Activated CD4-positive, alpha-beta T cell treated with anti-CD3 and anti-CD28 coated beads, Interleukin-2, amount 50 U/mL, for 16 hours (primary cell): ENCODE results near the gene RIPK4.

Source experiments
- DNase-seq: peaks from one replicate; pipeline ENCODE4 v3.0.0-alpha.2; 2020

Gene RIPK4

DNA sequence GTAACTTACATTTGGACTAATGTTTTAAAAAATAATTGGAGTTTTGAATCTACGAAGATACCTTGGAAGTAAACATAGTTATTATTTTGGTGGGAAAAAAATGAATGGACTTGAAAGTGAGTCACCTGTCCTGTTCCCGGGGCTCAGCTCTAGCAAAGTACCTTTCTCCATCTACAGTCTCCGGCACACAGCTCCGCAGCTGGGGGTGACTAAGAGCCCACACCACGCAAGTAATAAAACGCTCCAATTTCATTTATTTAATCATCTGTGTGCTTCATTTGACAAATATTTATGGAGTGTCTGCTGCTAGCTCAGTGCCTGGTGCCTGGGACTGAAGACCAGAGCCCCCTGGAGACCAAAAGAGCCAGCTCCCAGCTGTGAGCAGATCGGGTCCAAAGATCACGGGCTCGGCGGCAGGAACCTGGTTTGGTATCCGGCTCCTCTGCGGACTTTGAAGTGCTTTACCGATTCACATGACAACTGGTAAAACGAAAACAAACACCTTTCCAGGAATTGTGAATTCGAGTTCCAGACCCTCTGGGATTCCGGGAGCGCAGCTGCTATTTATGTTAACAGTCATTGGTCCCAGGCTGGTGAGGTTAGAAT, 1.7 kb upstream of the RIPK4 start:
- no peak for DNase-seq

DNA sequence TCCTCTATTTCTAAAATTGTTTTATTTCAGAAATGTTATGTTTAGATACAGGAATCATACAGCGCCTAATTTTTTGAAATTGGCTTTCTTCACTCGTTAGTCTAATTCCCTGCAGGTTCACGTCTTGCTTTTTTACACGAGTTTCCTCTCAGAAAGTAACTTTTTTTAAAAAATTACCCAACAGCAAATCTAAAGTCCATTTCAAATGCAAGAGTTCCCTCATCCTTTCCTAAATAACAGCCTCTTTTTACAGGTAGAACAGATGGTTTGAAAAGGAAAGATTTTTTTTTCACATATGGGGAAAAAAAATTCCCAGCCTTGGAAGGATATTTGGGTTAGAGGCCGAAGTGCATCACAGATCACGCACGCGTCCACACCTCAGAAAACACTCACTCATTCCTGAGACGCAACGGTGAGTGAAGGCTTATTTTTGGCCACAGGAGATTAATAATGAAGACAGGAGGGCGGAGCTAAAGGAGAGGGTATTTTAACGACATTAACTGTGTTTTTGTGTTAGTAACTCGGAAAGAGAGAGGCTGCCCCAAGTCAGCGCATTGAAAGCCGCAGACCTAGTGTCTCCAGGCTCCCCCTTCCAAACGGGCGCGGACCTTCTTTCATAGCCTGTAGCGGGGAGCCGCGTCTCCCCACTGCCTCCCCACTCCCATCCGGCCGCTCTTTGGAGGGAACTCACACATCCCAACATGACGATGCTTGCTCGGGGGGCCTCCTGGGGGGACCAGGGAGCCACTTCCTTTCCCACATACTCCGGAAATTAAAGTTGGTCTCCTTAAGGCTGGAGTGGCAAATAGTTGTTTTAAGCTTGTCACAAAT, 969 bp upstream of the RIPK4 start:
- no peak for DNase-seq

- no peak for DNase-seq
Measured at GRCh38 chr21:41765973-41766882, 624 bp downstream of the RIPK4 start.

- no peak for DNase-seq
Measured at GRCh38 chr21:41765420-41765821, 1.4 kb downstream of the RIPK4 start.

- DNase-seq = no peak
Measured at GRCh38 chr21:41764558-41765419, 2.1 kb downstream of the RIPK4 start.

DNA sequence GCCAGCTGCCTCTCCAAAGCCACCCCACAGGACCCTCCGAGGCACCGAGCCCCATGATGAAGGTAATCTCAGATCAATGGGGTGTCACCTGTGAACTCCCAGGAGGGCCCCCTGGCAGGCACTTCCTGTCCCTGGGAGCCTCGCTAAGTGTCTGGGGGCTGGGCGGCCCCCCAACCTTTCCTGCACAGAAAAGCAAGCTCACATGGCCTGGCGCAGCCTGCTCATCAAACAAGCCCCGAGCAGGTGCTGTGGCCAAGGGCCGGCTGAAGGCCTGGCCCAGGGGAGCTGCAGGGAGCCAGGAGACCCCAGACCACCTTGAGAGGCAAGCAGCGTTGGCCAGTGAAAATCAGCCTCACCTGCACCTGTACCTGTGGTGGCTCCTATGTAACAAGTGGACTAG, 2.9 kb downstream of the RIPK4 start:
- no peak for DNase-seq

GRCh38 chr21:41763398-41763931, 3.4 kb downstream of the RIPK4 start:
- no peak for DNase-seq

GRCh38 chr21:41762753-41763152, 4.1 kb downstream of the RIPK4 start:
- no peak for DNase-seq

DNA sequence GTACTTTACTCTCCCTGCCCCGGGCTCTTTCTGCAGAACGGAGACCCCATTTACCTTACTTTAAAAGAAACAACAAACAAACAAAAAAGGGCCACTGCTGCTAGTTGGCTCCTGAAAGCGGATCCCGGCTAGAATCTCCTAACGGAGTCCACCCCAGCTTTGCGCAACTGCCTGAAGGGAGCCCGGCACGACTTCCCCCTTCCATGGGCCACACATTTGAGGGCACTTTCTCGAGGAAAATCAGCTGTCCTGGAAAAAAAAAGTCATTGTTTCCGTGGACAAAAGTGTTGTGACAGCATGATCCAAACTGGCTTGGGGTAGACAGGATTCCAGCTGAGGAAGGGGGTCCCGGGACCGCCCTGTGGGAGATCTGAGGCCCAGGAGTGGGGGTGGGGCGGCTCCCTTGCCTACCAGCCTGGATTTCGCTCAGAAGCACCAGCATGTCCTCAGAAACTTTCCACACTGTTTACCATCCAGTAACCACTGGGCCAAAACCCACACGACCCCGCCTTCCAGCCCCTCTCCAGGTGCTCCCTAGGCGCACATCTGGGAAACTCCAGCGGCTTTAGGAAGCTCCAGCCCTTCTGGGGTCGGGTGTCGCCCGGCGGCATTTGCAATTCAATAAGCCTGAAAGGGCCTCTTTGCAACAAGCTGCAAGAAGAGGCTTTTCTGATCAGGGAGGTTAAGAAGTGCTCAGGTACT, 4.8 kb downstream of the RIPK4 start:
- DNase-seq = no peak

DNA sequence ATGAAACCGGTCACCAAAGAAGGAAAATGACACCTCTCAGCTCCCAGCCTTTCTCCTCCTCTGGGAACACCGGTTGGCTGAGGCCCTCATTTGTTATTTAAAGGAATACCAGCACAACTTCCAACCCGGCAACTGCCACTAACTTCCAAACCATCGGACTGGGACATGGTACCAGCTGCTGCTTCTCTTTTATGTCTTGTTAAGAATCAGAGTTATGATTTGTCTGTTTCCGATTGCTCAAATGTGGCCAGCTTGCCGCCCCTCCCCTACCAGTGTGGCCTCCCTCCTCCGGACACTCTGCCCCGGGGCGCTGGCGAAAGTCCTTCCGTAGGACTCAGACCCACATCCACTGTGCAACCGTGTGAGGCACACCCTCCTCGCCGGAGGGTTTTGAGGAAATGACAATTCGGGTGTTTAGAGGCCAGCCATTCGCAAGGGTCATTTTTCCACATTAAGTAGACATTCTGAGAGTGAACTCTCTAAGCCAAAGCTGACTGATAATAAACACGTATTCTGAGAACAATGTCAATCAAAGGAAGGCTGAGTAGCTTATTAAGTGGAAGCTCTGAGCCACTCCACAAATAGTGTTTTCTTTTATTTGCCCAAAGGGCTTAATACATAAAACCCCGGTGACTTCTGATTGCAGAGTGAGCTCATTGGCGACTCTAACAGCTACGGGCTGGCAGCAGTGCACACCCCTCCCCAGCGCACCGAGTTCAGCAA, 5.5 kb downstream of the RIPK4 start:
- no peak for DNase-seq

- DNase-seq = no peak
Measured at GRCh38 chr21:41760411-41760810, 6.4 kb downstream of the RIPK4 start.

DNA sequence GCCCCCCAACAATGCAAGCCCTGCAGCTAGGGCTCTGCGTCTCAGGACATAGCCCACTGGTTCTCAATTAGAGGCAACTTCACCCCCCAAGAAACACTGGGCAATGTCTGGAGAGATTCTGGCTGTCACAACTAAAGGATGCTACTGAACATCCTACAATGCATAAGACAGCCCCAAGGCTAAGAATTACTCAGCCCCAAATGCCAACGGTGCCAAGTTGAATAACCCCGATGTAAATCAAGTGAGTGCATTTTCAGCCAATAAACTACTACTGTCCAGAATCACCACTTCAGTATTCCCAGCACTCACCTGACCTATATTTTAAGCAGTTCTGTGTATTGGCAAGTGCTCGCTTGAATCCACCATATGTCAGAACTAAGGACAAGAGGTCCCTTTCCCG, 6.9 kb downstream of the RIPK4 start:
- DNase-seq = no peak

DNA sequence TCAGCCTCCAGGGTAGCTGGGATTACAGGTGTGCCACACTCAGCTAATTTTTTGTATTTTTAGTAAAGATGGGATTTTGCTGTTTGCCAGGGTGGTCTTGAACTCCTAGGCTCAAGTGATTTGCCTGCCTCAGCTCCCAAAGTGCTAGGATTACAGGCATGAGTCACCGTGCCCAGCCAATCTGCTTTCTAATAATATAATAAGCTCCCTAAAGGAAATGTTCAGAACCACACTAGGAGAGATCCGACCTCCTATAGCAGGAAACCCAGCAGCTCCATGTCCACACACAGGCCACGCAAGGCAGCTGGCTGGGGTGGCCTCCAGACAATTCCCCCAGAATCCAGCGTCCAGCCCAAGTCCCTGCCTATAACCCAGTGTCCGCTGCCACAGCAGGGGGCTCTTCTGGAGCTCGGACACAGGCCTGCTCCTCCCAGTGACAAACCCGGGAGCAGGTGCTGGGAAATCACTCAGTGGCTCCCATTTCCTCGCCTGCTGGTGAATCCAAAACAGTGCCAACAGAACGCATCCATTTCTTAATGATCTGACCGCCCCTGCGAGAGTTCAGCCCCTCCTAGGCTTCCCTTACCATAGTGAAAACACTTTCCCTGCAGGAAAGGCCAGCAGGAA, 7.5 kb downstream of the RIPK4 start:
- DNase-seq = no peak

- no peak for DNase-seq
Measured at GRCh38 chr21:41758550-41758949, 8.3 kb downstream of the RIPK4 start.

- no peak for DNase-seq
Measured at GRCh38 chr21:41755934-41756773, 10.7 kb downstream of the RIPK4 start.

GRCh38 chr21:41755258-41755933, 11.5 kb downstream of the RIPK4 start:
- DNase-seq = no peak

DNA sequence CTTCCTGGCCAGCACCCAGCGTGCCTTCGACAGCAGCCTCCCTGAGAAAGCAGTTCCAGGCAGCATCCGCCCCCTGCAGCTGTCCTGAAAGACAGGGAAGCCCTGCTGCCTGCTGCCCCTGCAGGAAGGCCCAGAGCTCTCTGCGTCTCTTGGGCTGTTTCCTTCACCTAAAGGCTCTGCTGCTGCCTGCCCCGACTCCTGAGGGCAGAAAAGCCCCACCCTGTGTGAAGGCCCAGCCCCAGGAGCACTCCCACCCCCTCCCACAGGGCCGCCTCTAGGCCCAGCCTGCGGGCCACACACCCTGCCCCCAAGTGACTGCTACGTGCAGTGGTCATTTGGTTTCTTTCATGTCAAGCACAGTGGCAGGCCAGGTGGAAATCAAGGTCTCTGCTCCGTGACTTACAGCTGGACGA, 12.4 kb downstream of the RIPK4 start:
- no peak for DNase-seq

DNA sequence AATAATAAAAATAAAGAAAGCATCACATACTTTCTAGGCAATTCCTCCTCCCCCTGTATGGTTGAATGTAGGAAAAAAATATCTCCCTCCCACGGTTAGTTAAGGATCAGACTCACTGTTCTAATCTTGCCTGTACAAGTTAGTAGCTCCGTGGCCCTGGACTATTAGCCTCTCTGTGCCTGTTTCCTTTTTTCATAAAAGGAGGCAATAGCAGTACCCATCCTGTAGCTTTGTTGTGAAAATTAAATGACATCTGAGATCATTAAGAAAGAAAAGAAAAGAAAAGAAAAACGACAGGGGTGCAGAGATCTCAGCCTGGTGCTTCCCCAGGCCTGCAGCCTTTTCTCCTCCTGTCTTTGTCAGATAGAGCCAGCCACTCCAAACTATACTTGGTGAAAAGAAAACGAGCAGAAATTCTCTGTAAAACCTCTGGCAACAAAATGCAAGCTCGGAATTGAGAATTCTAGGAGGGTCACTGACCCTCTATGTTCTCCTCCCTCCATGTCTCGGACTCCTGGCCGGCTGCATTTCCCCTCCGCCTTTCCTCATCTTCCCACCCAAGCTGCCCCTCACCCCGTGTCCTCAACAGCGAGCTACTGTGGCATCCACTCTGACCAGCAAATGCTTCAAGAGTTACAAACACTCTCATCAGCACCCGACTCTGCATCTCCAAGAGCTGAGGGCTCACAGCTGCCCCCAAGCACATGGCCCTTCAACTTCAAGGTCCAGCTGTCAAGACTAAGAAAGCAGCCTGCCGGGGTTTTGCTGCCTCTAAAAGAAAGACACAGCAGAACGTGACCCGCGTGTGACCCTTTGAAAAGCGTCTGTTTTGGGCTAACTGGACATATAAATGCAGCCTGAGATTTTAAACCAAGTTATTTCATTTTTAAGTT, 13.6 kb downstream of the RIPK4 start:
- DNase-seq = no peak
